Measurements from ENCODE around the gene DCXR.
A peak's percentile ranks its signal among the peaks of the same experiment; 100 is the strongest.
"Not testable (repeated sequence)": the region's sequence is repeated elsewhere in the genome, so short reads cannot be mapped to it uniquely, and the experiment has no call there.

Gene DCXR

GRCh38 chr17:82045936-82046484 is 8.5 kb upstream of the DCXR start:
- no peak for DNase-seq (ENCODE audit: low read depth, low spot score)
- H3K27ac ChIP-seq, result no peak overlapping the region

GRCh38 chr17:82043507-82043906 is 6.0 kb upstream of the DCXR start:
- H3K27ac ChIP-seq, result no peak overlapping the region
- DNase-seq (ENCODE audit: low read depth, low spot score), result no peak

- no peak for DNase-seq (ENCODE audit: low read depth, low spot score)
- H3K27ac ChIP-seq, result no peak overlapping the region
These were observed 5.2 kb upstream of the DCXR start for GRCh38 chr17:82042649-82043048.

- H3K27ac ChIP-seq, result no peak overlapping the region
- DNase-seq (ENCODE audit: low read depth, low spot score), result no peak
These were observed 3.8 kb upstream of the DCXR start for GRCh38 chr17:82041144-82041814.

GRCh38 chr17:82039695-82040299 is 2.3 kb upstream of the DCXR start:
- H3K27ac ChIP-seq, result no peak overlapping the region
- no peak for DNase-seq (ENCODE audit: low read depth, low spot score)

- not testable (repeated sequence) for H3K27ac ChIP-seq; DNase-seq (ENCODE audit: low read depth, low spot score)
These were observed 1.4 kb upstream of the DCXR start for GRCh38 chr17:82038796-82039409.

GRCh38 chr17:82037889-82038195 is 345 bp upstream of the DCXR start:
- no peak for DNase-seq (ENCODE audit: low read depth, low spot score)
- H3K27ac ChIP-seq, result peak overlapping the region; percentile 63

GRCh38 chr17:82036634-82037091 is 834 bp downstream of the DCXR start:
- H3K27ac ChIP-seq, result peak overlapping the region; percentile 63
- DNase-seq (ENCODE audit: low read depth, low spot score), result no peak

- no peak overlapping the region for H3K27ac ChIP-seq
- DNase-seq (ENCODE audit: low read depth, low spot score), result no peak
These were observed 1.4 kb downstream of the DCXR start for GRCh38 chr17:82035956-82036633.

- H3K27ac ChIP-seq, result no peak overlapping the region
- no peak for DNase-seq (ENCODE audit: low read depth, low spot score)
These were observed 2.0 kb downstream of the DCXR start for GRCh38 chr17:82035488-82035887.

- DNase-seq (ENCODE audit: low read depth, low spot score), result no peak
- H3K27ac ChIP-seq, result no peak overlapping the region
These were observed 3.0 kb downstream of the DCXR start for GRCh38 chr17:82034371-82035011.

- no peak for DNase-seq (ENCODE audit: low read depth, low spot score)
- H3K27ac ChIP-seq, result no peak overlapping the region
These were observed 4.0 kb downstream of the DCXR start for GRCh38 chr17:82033359-82034085.

GRCh38 chr17:82031885-82032627 is 5.4 kb downstream of the DCXR start:
- DNase-seq (ENCODE audit: low read depth, low spot score), result no peak
- H3K27ac ChIP-seq, result no peak overlapping the region

- DNase-seq (ENCODE audit: low read depth, low spot score), result no peak
- H3K27ac ChIP-seq, result no peak within 1 kb of the TSS
These were observed 6.1 kb downstream of the DCXR start, which contains the start of gene RAC3 for GRCh38 chr17:82031303-82031884. TSS of gene RAC3 (plus strand) at chr17:82031678. CDS start at chr17:82031762, 84 bp downstream.

GRCh38 chr17:82030470-82031302 is 6.8 kb downstream of the DCXR start:
- DNase-seq (ENCODE audit: low read depth, low spot score), result peak; percentile 40
- H3K27ac ChIP-seq, result no peak overlapping the region

GRCh38 chr17:82029990-82030469 is 7.5 kb downstream of the DCXR start:
- no peak for DNase-seq (ENCODE audit: low read depth, low spot score)
- no peak overlapping the region for H3K27ac ChIP-seq

GRCh38 chr17:82029391-82029790 is 8.1 kb downstream of the DCXR start:
- no peak for DNase-seq (ENCODE audit: low read depth, low spot score)
- no peak overlapping the region for H3K27ac ChIP-seq

GRCh38 chr17:82028966-82029365 is 8.5 kb downstream of the DCXR start:
- H3K27ac ChIP-seq, result no peak overlapping the region
- no peak for DNase-seq (ENCODE audit: low read depth, low spot score)
